ENCODE results near the gene TEAD4. TPM values are rescaled to one million over a fixed set of nuclear protein-coding genes. Genes with fewer than 3 reads are reported as not detected.

TEAD4 gene
- total RNA-seq, 1 experiment from 2014 or later, result 10.9 TPM

DNA sequence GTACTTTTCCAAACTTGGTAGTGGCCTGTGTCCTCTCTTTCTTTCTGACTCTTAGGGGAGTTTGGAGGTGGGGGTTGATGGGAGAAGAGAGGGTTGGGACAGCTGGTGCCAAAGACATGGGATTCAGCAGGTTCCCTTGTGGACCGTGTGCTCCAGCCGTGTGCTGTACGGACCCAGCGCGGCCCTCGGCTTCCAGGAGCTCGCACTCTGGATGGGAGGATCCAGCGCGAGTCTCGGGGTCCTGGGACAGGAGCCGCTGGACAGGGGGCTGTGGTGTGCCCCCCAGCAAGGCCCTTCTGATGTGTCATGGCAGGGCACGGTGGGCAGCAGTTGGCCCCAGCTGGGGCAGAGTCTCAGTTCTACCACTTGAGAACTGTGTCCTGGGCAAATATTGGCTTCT lies 73.0 kb downstream of the TEAD4 start:
- no peak for DNase-seq (ENCODE audit: low read depth)

DNA sequence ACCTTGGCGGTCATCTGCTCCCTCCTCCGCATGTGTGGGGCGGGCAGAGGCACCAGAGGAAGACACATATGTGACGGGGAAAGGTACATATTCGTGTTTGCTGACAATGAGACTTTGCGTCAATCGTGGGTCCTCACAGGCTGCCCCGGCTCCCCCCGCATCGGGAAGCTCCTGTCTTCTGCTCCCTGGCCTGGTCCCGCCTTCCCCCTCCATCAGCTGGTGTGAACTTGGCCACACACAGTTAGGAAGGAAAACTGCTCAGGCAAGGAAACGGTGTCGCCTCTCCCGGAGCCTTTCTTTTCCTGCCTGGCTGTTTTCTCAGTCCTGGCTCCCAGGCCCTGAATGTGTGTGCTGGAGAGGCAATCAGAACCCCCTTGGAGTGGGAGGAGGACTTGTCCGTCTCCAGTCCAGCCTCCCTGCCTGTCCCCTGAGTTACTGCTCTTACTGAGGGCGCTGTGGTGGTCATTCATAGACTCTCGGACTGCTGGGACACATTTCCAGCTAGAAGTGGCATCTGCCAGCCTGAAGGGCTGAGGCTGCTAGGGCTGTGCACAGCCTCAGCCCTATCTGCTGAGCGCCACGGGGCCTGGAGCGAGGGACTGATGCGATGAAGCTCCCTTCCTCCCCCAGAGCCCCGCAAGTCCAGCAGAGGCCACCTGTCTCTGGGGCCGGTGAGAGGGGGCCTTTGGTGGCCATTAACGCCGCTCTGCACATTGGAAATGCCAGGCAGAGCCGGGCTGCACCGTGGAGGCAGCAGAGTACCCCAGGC lies 73.8 kb downstream of the TEAD4 start:
- DNase-seq (ENCODE audit: low read depth), result no peak

DNA sequence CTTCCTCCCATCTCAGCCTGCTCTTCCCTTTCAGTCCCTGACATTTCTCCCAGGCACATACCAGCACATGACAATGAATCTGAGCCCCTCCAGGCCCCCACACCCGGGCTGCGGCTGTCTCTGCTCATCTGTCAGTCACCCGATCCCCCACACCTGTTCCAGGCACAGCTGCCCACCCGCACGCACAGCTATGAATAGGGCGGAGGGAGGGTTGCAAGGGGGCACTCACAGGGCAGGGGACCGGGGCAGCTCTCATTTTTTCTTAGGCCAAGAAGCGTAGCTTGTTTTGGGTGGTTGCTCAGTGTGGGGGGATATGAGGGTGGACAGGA lies 74.3 kb downstream of the TEAD4 start:
- DNase-seq (ENCODE audit: low read depth), result no peak

DNA sequence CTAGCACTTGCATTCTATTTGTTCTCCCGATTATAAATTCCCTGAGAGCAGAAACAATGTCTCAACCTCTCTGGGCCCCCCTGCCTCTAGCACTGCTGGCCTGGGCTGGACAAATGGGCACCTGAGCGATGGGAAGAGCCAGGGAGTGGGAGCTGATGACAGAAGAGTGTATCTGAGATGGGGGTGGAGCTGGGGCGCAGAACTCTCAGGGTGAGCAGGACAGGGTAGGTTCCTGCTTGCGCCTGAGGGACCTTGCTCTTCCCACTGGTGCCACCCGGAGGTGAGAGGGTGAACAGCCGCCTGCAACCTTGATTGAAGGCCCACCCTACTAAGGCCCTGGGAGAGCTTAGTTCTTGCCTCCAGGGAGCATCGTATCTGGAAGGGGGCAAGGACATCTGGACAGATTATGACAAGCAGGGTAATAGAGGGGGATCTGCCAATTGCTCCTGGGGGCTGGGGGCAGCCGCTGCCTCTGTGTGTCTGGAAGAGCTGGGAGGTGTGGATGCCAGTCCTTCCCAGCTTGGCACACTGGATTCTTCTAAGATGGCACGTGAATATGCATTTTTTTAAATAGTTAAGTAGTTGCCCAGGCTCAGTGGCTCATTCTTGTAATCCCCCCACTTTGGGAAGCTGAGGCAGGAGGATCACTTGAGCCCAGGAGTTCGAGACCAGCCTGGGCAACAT lies 75.0 kb downstream of the TEAD4 start:
- peak; percentile 39 for DNase-seq (ENCODE audit: low read depth)

DNA sequence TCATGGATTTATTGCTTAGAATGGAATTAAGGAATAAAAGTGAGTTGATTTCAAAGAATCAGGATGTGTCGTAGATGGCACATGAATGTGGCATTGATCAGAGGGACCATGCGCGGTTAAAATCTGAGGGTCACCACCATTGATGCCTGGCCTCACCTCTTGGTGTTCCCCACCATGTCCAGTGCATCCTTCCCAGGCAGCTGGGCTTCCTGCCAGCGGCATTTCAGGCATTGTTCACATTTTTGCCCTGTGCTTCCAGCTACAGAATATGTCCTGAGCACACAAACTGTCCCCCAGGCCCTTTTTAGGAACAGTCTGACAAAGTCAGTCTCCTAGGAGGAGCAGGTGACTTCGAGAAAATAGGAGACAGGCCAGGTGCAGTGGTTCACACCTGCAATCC lies 76.0 kb downstream of the TEAD4 start:
- DNase-seq (ENCODE audit: low read depth), result no peak

DNA sequence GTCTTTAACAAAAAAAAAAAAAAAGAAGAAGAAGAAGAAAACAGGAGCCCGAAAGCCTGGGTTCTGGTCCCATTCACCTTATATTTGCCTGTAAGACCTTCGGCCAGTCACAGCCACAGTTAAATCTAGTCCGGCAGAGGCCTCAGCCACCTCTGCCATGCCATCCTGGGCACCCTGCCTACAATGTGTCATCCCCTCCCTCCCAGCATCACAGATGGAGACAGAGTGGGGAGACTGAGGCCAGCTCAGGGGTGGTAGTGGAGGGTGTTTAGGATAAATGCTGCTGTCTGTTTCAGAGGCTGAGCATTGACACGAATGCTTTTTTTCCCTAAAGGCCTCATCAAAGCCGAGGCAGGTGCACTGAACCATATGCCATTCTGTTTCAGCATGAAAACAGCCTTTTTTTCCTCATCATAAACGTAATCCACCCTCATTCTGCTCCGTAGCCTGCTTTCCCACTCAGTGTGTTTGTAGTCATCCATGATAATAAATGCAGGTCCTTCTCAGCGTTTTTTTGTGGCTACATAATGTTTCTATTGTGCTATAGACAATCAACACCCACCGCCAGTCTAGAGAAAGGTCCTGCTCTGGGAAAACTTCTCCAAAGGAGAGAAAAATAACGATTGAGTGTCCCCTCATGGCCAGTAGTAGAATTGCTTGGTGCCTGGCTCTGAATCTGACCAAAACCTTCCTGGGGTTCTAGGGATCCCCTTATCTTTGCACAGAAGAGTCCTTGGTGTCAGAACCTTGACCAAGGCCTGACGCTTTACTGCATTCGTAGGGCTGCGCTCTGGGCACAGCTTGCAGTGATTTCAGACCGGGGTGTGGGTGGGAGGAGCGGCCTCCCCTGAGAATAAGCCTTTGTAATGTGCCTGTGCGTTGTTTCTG lies 76.9 kb downstream of the TEAD4 start:
- no peak for DNase-seq (ENCODE audit: low read depth)

DNA sequence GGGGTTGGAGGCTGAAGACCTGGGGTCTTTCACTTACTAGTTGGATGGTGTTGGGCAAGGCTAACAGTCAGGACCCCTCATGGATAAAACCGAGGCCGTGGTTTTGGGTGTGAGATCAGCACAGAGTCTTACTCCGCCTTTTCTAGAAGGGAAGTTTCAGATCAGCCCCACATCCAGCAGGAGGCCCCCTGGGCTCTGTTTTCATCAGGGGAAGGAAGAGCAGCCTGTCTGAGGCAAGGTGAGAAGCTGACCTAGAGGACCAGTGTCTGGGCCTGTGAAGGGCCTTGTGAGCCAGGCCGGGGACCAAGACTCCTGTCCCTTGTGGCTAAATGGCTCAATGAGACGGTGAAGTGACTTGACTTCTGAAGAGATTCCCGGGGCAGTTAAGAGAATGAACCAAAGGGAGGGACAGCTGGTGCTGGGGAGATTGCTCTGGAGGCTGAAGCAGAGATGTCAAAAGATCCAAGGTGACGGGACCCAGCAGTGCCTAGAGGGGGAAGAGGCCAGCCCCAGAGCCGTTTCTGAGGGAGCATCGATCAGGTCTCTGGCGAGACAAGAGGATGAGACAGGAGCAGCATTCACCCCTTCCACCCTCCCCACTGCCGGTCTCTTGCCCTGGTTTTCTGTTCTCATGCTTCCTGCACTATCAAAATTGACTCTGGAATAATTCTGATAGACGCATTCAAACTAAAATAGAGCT lies 77.9 kb downstream of the TEAD4 start:
- no peak for DNase-seq (ENCODE audit: low read depth)

DNA sequence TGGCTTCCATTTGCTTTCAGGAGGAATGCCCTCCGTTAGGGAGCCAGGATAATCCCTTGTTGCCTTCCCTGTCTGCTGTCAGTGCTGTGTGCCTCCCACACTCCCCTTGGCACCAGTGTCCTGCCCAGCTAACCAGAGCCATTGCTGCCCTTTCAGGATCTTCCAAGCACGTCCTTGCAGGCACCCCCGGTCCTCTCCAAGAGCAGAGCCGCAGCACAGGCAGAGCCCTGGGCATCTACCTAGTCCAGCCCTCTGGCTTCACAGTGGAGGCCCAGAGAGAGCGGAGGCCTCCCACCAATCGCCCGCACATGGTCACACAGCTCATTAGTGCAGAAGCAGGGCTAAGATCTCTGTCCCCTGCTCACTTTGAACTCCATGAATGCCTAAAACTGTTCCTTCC lies 79.0 kb downstream of the TEAD4 start:
- DNase-seq (ENCODE audit: low read depth), result no peak

DNA sequence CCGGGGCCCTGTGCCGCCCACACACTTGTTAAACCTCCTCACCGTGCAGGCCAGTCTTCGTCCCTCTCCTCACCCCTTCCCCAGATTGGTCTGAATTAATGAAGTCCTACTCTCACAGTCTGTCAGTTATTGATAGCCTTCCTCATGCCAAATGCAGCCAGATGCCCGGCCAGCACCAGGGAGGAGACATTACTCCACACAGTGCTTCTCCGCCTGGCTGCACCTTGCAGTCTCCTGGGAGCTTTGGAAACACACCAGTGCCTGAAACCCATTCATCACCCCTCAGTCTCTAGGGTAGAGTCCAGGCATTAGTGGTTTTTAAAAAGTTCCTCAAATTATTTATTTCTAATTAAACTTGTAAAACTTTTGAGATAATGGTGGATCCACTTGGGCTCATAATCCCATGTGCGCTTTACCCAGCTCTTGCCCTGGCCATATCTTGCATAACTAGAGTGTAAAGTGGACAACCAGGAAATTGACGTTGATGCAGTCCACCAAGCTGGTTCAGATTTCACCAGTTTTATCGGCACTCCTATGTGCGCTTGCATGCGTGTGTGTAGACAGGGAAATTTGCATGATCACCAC lies 79.8 kb downstream of the TEAD4 start:
- DNase-seq (ENCODE audit: low read depth), result no peak

DNA sequence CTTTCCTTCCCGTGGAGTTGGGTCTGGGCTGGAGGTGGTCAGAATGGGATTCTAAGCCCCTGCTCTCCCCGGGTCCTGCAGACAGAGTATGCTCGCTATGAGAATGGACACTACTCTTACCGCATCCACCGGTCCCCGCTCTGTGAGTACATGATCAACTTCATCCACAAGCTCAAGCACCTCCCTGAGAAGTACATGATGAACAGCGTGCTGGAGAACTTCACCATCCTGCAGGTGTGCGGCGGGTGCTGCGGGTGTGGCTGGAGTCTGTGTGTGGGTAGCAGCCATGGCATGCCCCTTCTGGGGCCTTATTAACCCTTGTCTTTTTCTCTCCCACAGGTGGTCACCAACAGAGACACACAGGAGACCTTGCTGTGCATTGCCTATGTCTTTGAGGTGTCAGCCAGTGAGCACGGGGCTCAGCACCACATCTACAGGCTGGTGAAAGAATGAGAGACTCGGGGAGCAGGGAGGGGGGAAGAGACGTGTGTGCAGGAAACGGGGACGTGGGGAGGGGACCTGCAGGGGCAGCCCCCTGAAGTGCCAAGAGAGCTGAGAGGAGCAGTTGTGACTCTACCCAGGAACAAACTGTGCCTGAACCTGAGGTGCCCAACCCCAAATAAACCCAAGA lies 80.9 kb downstream of the TEAD4 start:
- DNase-seq (ENCODE audit: low read depth), result no peak

DNA sequence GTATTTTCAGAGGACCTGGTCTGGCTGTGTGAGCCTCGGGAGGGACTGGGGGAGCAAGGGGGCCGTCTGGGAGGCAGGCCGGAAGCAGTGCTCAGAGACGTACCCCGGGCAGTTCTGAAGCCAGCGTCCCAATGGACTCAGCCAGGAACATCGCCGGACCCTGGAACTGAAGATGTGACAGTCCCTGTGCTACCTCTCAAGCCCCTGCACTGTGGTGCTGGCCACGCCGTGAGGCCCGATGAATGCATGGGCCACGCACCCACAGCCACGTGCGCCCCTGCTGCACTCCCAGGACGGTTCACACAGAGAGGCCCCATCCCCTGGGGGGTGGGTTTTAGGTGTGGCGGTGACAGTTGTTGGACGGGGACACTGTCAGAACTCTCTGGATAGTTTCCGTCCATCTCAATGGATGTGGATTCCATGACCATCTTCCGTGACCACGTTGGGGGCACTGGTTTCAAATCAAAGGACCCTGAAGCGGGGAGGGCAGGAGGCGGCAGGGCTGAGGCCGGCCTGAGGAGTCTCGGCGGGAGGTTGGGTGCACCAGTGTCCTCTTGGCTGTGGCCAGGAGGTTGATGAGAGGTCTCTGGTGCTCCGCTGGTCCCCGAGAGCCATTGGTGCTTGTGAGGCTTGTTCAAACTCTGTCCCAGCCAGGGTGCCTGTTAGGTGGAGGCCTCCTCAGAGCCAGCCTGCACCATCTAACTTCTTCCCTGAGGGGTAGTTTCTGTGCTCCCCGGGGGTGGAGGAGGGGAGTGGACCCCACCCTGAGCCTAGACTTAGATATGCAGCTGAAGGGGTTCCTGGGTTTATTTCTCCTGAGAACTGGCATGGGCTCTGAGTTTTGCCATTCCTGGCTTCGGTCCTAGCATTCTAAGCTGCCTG lies 81.7 kb downstream of the TEAD4 start:
- no peak for DNase-seq (ENCODE audit: low read depth)

DNA sequence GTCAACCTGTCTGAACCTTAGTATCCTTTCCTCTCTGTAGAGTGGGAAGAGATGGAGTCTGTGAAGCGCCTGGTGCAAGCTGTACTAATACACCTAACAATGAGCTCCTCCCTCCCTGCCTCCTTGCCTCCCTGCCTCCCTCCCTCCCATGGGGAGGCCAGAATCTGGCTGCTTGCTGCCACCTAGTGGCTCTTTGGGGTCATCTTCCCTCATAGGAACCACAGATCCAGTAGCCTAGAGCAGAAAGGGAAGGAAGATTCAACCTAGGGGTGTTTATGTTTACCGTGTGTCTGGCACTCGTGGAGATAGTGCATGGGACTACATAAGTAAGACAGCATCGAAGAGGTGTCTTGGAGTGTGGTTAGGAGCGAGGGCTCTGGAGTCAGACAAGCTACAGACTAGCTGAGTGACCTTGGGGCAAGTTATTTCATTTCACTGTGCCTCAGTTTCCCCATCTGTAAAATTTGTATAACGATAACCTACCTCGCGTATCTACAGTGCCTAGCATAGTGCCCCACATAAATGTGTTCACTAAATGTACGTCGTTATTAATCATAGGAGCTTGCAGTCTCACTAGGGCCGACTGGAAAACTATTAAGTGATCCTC lies 82.5 kb downstream of the TEAD4 start:
- DNase-seq (ENCODE audit: low read depth), result peak; percentile 69

DNA sequence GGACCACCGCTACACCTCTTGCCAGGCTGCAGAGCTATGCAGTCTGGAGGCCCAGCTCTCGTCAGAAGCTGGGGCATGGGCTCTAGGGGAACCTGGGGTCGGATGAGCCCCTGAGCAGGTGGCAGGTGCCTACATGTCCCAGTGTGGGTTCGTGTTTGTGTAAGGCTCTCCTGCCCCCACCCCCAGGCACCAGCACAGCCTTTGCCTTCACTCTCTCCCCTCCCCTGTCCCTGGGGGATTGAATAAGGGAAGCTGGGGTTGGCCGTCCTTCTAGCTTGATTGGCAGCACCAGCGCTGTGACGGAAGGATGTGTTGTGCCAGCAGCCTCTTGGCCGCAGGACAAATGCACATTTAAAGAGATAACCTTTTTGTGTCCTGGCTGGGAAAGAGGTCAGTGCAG lies 83.2 kb downstream of the TEAD4 start:
- DNase-seq (ENCODE audit: low read depth), result no peak

DNA sequence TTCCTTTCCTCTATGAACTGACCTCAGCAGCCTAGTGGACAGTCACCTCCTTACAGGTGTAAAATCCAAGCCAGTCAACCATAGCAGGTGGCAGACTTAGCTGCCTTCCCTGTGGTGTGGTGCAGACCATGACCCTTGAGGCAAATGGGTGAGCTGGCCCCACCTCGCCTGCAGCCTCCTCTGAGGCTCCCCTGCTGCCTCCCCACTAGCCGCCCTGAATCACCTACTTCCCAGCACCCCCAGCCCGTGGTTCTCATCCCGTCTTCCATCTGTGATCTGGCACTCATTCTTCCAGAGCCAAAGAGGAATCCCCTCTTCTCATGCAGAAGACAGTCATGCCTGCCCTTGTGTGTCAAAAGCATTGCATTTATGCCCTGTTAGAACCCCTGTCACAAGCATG lies 83.6 kb downstream of the TEAD4 start:
- no peak for DNase-seq (ENCODE audit: low read depth)

DNA sequence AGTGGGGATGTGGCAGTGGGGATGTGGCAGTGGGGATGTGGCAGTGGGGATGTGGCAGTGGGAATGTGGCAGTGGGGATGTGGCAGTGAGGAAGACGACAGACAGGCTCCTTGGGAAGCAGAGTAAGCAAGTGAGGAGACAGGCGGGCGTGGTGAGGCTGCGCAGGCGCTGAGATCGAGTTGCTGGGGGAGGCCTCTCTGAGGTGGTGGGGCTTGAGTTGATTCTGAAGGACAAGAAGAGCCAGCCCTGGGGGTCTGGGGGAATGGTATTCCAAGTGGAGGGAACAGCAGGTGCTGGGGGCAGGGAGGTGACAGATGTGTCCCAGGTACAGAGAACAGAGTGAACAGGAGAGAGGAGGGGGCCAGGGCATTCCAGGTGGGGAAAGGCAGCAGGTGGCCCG lies 84.2 kb downstream of the TEAD4 start:
- DNase-seq (ENCODE audit: low read depth), result no peak

DNA sequence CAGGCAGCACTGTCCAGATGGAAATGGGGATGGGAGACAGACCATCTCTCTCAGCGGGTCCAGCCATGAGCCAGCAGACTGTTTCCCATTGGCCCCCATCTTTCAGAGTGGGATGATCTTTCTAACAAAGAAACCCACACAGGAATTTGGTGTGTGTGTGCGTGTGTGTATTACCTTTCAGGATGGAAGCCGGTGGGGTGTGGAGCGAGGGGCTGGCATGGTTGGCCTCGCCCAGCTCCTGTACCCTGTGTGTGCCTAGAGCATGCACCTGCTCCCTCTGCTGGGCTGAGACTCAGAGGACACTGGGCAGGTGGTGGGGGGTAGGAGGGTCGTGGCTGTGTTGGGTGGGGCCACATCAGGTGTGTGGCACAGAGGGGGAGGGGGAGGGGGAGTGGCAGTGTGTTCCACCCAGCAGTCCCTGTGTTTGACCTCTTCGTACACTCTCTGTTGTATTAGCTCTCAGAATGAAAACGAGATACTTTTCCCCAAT lies 85.0 kb downstream of the TEAD4 start:
- DNase-seq (ENCODE audit: low read depth), result no peak

DNA sequence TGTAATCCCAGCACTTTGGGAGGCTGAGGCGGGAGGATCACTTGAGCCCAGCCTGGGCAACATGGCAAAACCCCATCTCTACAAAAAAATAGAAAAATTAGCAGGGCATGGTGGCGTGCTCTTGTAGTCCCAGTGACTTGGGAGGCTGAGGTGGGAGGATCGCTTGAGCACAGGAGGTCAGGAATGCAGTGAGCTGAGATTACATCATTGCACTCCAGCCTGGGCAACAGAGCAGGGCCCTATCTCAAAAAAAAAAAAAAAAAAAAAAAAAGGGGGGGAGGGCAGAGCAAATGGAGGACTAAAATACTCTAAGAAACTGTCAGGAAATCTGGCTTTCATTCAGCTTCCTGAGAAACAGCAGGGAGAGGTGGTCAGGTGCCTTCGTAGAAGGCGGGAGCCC lies 86.3 kb downstream of the TEAD4 start:
- no peak for DNase-seq (ENCODE audit: low read depth)

DNA sequence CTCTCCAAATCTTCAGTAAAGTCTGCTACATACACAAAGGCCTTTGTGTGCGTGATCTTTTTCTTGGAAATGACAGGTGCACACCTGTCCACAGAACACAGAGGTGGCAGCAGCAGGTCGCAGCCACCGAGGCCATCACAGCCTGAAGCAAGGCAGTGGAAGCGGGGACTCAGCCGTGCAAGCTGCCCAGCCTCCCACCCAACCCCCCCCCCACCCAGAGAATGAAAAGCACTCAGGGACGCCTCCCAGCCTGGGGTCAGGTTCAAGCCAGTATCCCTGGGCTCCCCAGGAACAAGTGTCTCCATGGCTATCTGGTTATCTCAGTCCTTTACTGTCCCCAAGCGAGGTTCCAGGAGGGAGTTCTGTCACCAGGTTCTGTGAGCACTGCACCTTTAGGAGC lies 86.8 kb downstream of the TEAD4 start:
- DNase-seq (ENCODE audit: low read depth), result no peak

DNA sequence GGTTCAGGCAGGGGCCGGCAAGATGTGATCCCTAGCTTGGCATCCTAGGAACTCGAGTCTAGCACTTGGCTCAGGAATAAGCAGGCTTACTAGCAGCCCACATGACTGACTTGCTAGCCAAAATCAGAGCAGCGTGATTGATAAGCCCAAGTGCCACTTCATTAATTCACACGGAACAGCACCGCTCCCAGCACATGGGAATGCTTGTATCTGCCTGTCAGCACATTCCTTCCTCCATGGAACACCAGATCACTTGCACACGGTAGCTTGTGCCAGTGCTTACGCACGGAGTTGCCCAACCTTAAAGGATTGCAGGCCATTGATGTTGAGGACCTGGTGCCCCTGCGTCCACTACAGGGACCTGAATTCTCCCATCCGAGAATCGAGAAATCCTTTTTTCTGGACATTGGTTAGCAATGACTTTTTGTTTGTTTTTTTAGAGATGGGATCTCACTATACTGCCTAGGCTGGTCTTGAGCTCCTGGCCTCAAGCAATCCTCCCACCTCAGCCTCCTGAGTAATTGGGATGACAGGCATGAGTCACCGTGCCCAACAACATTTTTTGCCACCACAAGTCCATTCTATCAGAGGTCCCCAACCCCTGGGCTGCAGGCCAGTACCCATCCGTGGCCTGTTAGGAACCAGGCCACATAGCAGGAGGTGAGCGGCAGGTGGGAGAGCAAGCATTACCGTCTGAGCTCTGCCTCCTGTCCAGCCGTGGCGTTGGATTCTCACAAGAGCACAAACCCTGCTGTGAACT lies 87.4 kb downstream of the TEAD4 start:
- peak; percentile 63 for DNase-seq (ENCODE audit: low read depth)

All from RPMI7951 (cell line).